Spleen (tissue), 13 donors: ENCODE results near the gene PCDHB14. TPM values are rescaled to one million over a fixed set of nuclear protein-coding genes. Genes with fewer than 3 reads are reported as not detected.
"Not testable (repeated sequence)": the region's sequence is repeated elsewhere in the genome, so short reads cannot be mapped to it uniquely, and the experiment has no call there.

ENCODE experiments used
- DNase-seq: peaks from one replicate; pipeline ENCODE4 v3.0.0-alpha.2; 2020
- H3K27ac ChIP-seq, 8 donors: fragments of 200-600 bp; sonication (generic) in 7 of 8; 1 replicate in 4 of 8; 2 replicates in 4 of 8; pipeline versions ENCODE4 v1.5.0 to v1.8.0; 2016 to 2021; ENCODE audit warnings: inconsistent platforms in 4 of 8, mild to moderate bottlenecking in 4 of 8, moderate library complexity in 1 of 8
- H3K27me3 ChIP-seq, 7 donors: fragments of 200-600 bp; sonication (generic) in 6 of 7; replicated peaks in 1 of 7; 1 replicate in 4 of 7; 2 replicates in 3 of 7; pipeline versions ENCODE4 v1.5.0 to v1.8.0; 2016 to 2021; ENCODE audit warnings: inconsistent platforms in 3 of 7, mild to moderate bottlenecking in 1 of 7
- H3K36me3 ChIP-seq, 6 donors: fragments of 200-600 bp; sonication (generic) in 5 of 6; 1 replicate in 4 of 6; 2 replicates in 2 of 6; pipeline versions ENCODE4 v1.5.0 to v1.8.0; 2016 to 2021; ENCODE audit warnings: inconsistent platforms in 2 of 6
- H3K4me1 ChIP-seq, 6 donors: fragments of 200-600 bp; sonication (generic) in 5 of 6; 1 replicate in 3 of 6; 2 replicates in 3 of 6; pipeline versions ENCODE4 v1.5.0 to v1.8.0; 2016 to 2021; ENCODE audit warnings: inconsistent platforms in 3 of 6
- H3K4me3 ChIP-seq, 8 donors: fragments of 200-600 bp; sonication (generic) in 7 of 8; 1 replicate in 4 of 8; 2 replicates in 4 of 8; pipeline versions ENCODE4 v1.5.0 to v1.8.0; 2016 to 2021; ENCODE audit warnings: inconsistent platforms in 4 of 8, mild to moderate bottlenecking in 4 of 8, moderate library complexity in 2 of 8
- H3K9me3 ChIP-seq, 8 donors: fragments of 200-600 bp; sonication (generic) in 7 of 8; 1 replicate in 4 of 8; 2 replicates in 4 of 8; pipeline versions ENCODE4 v1.5.0 to v1.8.0; 2016 to 2021; ENCODE audit warnings: inconsistent platforms in 4 of 8
- CTCF ChIP-seq, 11 experiments: fragments of 200-600 bp in 7 of 11; fragments of 450-650 bp in 4 of 11; sonication (generic) in 4 of 11; IDR thresholded peaks in 8 of 11; conservative IDR thresholded peaks in 3 of 11; 1 replicate in 7 of 11; 2 replicates in 4 of 11; pipeline versions ENCODE4 v1.4.0 to v1.8.0; 2016 to 2021; ENCODE audit warnings: antibody characterized with exemption in 11 of 11, inconsistent platforms in 4 of 11, mild to moderate bottlenecking in 1 of 11
- POLR2A ChIP-seq, 3 donors: fragments of 450-650 bp; IDR thresholded peaks; one replicate each; pipeline ENCODE4 v1.5.1; 2017; ENCODE audit warnings: antibody characterized with exemption in 3 of 3, mild to moderate bottlenecking in 1 of 3
- POLR2AphosphoS5 ChIP-seq, 3 donors: sonication (generic); formaldehyde crosslinking; IDR thresholded peaks; one replicate each; pipeline ENCODE4 v1.5.1; 2017; ENCODE audit warnings: antibody characterized with exemption in 3 of 3
- WGBS, 5 donors: extraction: QIAGEN DNeasy Blood & Tissue Kit in 3 of 5; methylation state at CpG; one replicate each; pipeline versions ENCODE4 v1.1.5 to v1.1.7; 2013 to 2018; 5-methylcytosine and 5-hydroxymethylcytosine counted together
- intact Hi-C: fragments of 100-400 bp; cut with DNase I; formaldehyde crosslinking; loops from one replicate; pipeline ENCODE4 v1.15.0; 2023; ENCODE audit warnings: low total_unique reads
- long read RNA-seq, 2 donors: transcript quantifications; one replicate each; lab custom pipeline, GENCODE V29; 2026
- polyA plus RNA-seq, 3 donors: library from polyadenylated mRNA; stranded (reverse); fragments of 200-250 nt; gene quantifications; one replicate each; pipeline ENCODE4 v1.2.1, GENCODE V29; 2013
- total RNA-seq, 7 donors: library from RNA; depleted of rRNA in 3 of 7; stranded (reverse); fragments of >200 nt in 3 of 7; fragmentation: NEBNext Ultra II Directional in 4 of 7; extraction: Animal tissue kit (Norgen Biotek cat#: 25700) in 4 of 7; gene quantifications; one replicate each; pipeline versions ENCODE4 v1.1.0 to v1.2.1, GENCODE V29; 2016 to 2021
- donor health status: healthy with polysubstance abuse.
- donor health status: DM: no; HTN: no; CAD: no; lungs with moderate emphysema.
- donor health status: DM: no; HTN: no; CAD: no.
- donor health status: Bipolar disorder and iron deficiency.
- donor health status: healthy.
- donor health status: DM: no; HTN: no; CAD: no.
- donor health status: DM: yes; HTN: yes; CAD: no.

PCDHB14 gene
- total RNA-seq = 1 to 10 TPM; 1.6 to 5.9 (median 2.8) TPM
- under 1 TPM; 0.27 to 0.93 (median 0.30) TPM for polyA plus RNA-seq
- long read RNA-seq, donor 1, full-length matches to known transcripts = 5 of 5 reads
- long read RNA-seq, donor 1, partial matches to known transcripts = 0 of 5 reads
- long read RNA-seq, donor 1, other reads (novel, unspliced or antisense) = 0 of 5 reads
- long read RNA-seq, donor 2, full-length matches to known transcripts = 2 of 2 reads
- long read RNA-seq, donor 2, partial matches to known transcripts = 0 of 2 reads
- long read RNA-seq, donor 2, other reads (novel, unspliced or antisense) = 0 of 2 reads

GRCh38 chr5:141223112-141223783 lies at the start of gene PCDHB14:
Gene PCDHB14 (plus strand): TSS chr5:141223343. CDS start chr5:141223506, 163 bp downstream.
- intact Hi-C loops = no loop called here
- Histone ChIP-seq H3K9me3 (peaks cover 4 to 98% (median 91%) of the 10 kb centered on the region in 8 donors), H3K27me3 (peaks cover 0 to 61% (median 0%) of the 10 kb centered on the region in 7 donors), H3K27ac (no peak within 1 kb of the TSS), H3K36me3 (peaks cover 0 to 7% (median 0%) of the 10 kb centered on the region in 6 donors), H3K4me3 (peak within 1 kb of the TSS in 1 of 8 donors; percentile 21), H3K4me1 (peaks cover 0 to 5% (median 0%) of the 10 kb centered on the region in 6 donors)
- DNase-seq = no peak
- TF ChIP-seq POLR2AphosphoS5 (IDR thresholded peaks at IDR 0.05) (no peak), CTCF (IDR thresholded peaks at IDR 0.05 in 8 of 11, conservative IDR thresholded peaks at IDR 0.05 in 3 of 11) (peak in 1 of 11 experiments; percentile 11), POLR2A (IDR thresholded peaks at IDR 0.05) (no peak)
- 22 to 34% (median 29%) methylated on average over 15 of the region's 15 CpGs for WGBS, 5 donors

DNA sequence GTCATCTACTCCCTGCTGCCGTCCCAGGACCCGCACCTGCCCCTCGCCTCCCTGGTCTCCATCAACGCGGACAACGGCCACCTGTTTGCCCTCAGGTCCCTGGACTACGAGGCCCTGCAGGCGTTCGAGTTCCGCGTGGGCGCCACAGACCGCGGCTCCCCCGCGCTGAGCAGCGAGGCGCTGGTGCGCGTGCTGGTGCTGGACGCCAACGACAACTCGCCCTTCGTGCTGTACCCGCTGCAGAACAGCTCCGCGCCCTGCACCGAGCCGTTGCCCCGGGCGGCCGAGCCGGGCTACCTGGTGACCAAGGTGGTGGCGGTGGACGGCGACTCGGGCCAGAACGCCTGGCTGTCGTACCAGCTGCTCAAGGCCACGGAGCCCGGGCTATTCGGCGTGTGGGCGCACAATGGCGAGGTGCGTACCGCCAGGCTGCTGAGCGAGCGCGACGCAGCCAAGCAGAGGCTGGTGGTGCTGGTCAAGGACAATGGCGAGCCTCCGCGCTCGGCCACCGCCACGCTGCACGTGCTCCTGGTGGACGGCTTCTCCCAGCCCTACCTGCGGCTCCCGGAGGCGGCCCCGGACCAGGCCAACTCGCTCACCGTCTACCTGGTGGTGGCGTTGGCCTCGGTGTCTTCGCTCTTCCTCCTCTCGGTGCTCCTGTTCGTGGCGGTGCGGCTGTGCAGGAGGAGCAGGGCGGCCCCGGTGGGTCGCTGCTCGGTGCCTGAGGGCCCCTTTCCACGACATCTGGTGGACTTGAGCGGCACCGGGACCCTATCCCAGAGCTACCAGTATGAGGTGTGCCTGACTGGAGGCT lies 48.6 kb upstream of the PCDHB14 start:
- intact Hi-C loops, H3K36me3 ChIP-seq, DNase-seq, H3K27ac ChIP-seq, H3K4me1 ChIP-seq, H3K4me3 ChIP-seq: not testable (repeated sequence)
- Histone ChIP-seq H3K27me3 (peaks cover 0 to 67% (median 3%) of the 10 kb centered on the region in 7 donors), H3K9me3 (peaks cover 0 to 66% (median 48%) of the 10 kb centered on the region in 8 donors)
- 40 to 57% (median 52%) methylated on average over 33 to 79 of the region's 79 CpGs for WGBS, 5 donors

- peaks cover 0 to 77% (median 9%) of the 10 kb centered on the region in 7 donors for H3K27me3 ChIP-seq
- no peak overlapping the region for H3K27ac ChIP-seq
- intact Hi-C loops = no loop called here
- H3K4me3 ChIP-seq = no peak overlapping the region
- no peaks in the 10 kb centered on the region for H3K4me1 ChIP-seq
- WGBS, 5 donors = 46 to 71% (median 63%) methylated on average over 1 of the region's 1 CpG
- no peak for DNase-seq
- TF ChIP-seq POLR2A (IDR thresholded peaks at IDR 0.05) = no peak
- TF ChIP-seq CTCF (IDR thresholded peaks at IDR 0.05 in 8 of 11, conservative IDR thresholded peaks at IDR 0.05 in 3 of 11) = no peak
- TF ChIP-seq POLR2AphosphoS5 (IDR thresholded peaks at IDR 0.05) = no peak
- H3K9me3 ChIP-seq = peaks cover 0 to 76% (median 58%) of the 10 kb centered on the region in 8 donors
- no peaks in the 10 kb centered on the region for H3K36me3 ChIP-seq
Observed at GRCh38 chr5:141175933-141176332, 47.2 kb upstream of the PCDHB14 start.

- H3K27ac ChIP-seq, H3K36me3 ChIP-seq, H3K4me3 ChIP-seq, DNase-seq, intact Hi-C loops, H3K4me1 ChIP-seq: not testable (repeated sequence)
- Histone ChIP-seq H3K9me3 (peaks cover 0 to 80% (median 65%) of the 10 kb centered on the region in 8 donors), H3K27me3 (peaks cover 0 to 91% (median 11%) of the 10 kb centered on the region in 7 donors)
- WGBS, 5 donors = 25 to 35% (median 30%) methylated on average over 13 to 17 of the region's 18 CpGs
Observed at GRCh38 chr5:141177577-141178191, 45.5 kb upstream of the PCDHB14 start, which contains the start of gene PCDHB8. Gene PCDHB8 (plus strand): TSS chr5:141177790. CDS start chr5:141178035, 245 bp downstream.

- intact Hi-C loops, DNase-seq, H3K4me1 ChIP-seq, H3K27ac ChIP-seq, H3K4me3 ChIP-seq, H3K36me3 ChIP-seq: not testable (repeated sequence)
- Histone ChIP-seq H3K27me3 (peaks cover 0 to 90% (median 11%) of the 10 kb centered on the region in 7 donors), H3K9me3 (peaks cover 0 to 77% (median 62%) of the 10 kb centered on the region in 8 donors)
- 35 to 55% (median 50%) methylated on average over 25 to 35 of the region's 39 CpGs for WGBS, 5 donors
Observed at GRCh38 chr5:141179371-141179770, 43.8 kb upstream of the PCDHB14 start.

- H3K4me1 ChIP-seq, H3K27ac ChIP-seq, H3K4me3 ChIP-seq, intact Hi-C loops, DNase-seq, H3K36me3 ChIP-seq: not testable (repeated sequence)
- H3K9me3 ChIP-seq = peaks cover 0 to 77% (median 62%) of the 10 kb centered on the region in 8 donors
- 24 to 49% (median 44%) methylated on average over 8 to 32 of the region's 32 CpGs for WGBS, 5 donors
- peaks cover 0 to 90% (median 11%) of the 10 kb centered on the region in 7 donors for H3K27me3 ChIP-seq
Observed at GRCh38 chr5:141179876-141180275, 43.3 kb upstream of the PCDHB14 start.
